22Rv1 (cell line): ENCODE data around the gene PPP1CB.

ENCODE experiments used
- CTCF ChIP-seq: fragments of 450-650 bp; IDR thresholded peaks from 2 replicates; pipeline ENCODE4 v1.5.1; 2017; ENCODE audit warnings: mild to moderate bottlenecking
- ZFX ChIP-seq: fragments of 450-650 bp; IDR thresholded peaks from 2 replicates; pipeline ENCODE4 v1.6.1; 2017; ENCODE audit warnings: antibody characterized with exemption, borderline replicate concordance

- TF ChIP-seq CTCF (no peak), ZFX (no peak)
Observed at GRCh38 chr2:28726177-28726576, 25.5 kb upstream of the PPP1CB start.
